ENCODE measurements around the gene CEP72. TPM values are rescaled to one million over a fixed set of nuclear protein-coding genes. Genes with fewer than 3 reads are reported as not detected.
"Not testable (repeated sequence)": the region's sequence is repeated elsewhere in the genome, so short reads cannot be mapped to it uniquely, and the experiment has no call there.

CEP72 gene
- total RNA-seq, 1 donor from 2014 or later, result 8.2 TPM

DNA sequence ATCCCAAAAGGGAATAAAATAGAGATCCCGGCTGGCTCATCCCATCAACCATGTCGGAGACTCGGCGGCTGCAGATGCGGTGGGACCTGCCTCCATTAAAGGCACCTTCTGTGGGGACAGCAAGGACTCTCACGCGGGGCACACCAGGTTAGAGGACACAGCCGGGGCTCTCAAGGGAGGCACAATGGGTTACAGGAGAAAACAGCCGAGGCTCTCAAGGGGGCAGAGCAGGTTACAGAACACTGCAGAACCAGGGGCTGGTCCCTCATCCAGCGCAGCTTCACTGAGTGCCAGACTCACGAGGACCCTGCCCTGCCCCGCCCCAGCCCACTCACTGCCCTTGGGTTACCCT lies 74.0 kb downstream of the CEP72 start:
- not testable (repeated sequence) for ATAC-seq

DNA sequence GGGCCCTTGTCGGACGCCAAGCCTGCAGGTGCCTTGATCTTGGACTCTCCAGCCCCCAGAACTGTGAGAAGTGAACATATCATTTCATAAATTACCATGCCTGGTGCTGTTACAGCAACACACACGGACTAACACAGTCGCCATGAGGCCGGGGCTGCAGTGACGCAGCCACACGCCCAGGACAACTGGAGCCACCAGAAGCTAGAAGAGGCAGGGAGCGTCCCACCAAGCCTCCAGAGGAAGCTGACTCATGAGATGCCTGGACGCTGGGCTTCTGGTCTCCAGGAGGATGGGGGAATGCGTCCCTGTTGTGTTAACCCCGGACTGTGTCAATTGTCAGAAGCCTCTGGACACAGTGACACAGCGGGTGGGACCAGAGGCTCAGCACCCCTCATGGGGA lies 74.8 kb downstream of the CEP72 start:
- ATAC-seq, result not testable (repeated sequence)

GRCh38 chr5:688348-689010 lies 76.3 kb downstream of the CEP72 start:
- not testable (repeated sequence) for ATAC-seq

DNA sequence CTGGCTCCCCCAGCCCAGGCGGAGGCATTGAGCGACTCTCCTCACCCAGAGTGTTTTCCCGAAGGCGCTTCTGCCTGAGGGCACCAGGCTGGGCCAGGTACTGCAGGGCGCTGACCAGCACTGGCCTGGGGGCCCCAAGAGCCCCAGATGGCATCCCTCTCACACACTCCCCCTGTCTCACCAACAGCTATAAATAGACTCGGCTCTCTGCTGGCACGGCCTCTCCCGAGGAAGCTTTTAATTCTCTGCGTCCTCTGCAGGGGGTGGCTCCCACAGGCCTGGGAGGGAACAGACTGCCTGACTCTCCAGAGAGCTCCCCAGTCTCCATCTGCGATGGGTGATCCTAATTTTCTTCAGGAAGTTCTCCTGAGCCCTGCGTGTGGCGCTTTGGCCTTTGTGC lies 78.2 kb downstream of the CEP72 start:
- peak; percentile 2 for ATAC-seq

- ATAC-seq, result peak; percentile 21
These were observed 78.9 kb downstream of the CEP72 start for GRCh38 chr5:691049-691448.

GRCh38 chr5:691817-692528 lies 79.8 kb downstream of the CEP72 start:
- ATAC-seq, result no peak

DNA sequence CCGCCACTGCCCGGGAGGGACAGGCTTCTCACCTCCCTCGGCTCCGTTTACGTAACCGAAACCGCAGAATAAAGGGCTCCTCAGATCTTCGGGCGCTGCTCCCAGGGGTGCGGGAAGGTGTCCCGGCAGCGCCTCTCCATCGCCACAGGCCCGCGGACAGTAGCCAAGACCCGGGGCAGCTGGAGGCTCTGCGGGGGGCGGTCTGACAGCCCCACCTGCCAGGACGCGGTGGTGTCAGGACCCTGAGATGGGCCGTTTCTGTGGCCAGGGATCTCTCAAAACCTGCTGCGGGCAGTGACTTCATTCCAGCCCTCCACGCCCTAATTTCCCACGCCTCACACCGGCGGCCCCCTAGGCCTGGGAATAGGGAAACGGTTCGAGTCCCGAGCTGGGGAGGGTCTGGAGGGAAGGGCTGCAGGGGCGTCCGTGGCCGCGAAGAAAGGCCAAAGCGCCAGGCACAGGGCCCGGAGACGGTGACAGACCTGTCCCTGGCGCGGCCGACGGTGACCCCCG lies 80.4 kb downstream of the CEP72 start:
- peak; percentile 34 for ATAC-seq

- ATAC-seq, result peak; percentile 89
These were observed 81.3 kb downstream of the CEP72 start, which contains the start of gene TPPP for GRCh38 chr5:693271-694041. TSS of gene TPPP (minus strand) at chr5:693352. CDS start at chr5:678060, 15,292 bp downstream.

GRCh38 chr5:694042-694431 lies 81.9 kb downstream of the CEP72 start:
- not testable (repeated sequence) for ATAC-seq

GRCh38 chr5:695475-695874 lies 83.3 kb downstream of the CEP72 start:
- not testable (repeated sequence) for ATAC-seq

GRCh38 chr5:696191-696590 lies 84.1 kb downstream of the CEP72 start:
- ATAC-seq, result not testable (repeated sequence)

DNA sequence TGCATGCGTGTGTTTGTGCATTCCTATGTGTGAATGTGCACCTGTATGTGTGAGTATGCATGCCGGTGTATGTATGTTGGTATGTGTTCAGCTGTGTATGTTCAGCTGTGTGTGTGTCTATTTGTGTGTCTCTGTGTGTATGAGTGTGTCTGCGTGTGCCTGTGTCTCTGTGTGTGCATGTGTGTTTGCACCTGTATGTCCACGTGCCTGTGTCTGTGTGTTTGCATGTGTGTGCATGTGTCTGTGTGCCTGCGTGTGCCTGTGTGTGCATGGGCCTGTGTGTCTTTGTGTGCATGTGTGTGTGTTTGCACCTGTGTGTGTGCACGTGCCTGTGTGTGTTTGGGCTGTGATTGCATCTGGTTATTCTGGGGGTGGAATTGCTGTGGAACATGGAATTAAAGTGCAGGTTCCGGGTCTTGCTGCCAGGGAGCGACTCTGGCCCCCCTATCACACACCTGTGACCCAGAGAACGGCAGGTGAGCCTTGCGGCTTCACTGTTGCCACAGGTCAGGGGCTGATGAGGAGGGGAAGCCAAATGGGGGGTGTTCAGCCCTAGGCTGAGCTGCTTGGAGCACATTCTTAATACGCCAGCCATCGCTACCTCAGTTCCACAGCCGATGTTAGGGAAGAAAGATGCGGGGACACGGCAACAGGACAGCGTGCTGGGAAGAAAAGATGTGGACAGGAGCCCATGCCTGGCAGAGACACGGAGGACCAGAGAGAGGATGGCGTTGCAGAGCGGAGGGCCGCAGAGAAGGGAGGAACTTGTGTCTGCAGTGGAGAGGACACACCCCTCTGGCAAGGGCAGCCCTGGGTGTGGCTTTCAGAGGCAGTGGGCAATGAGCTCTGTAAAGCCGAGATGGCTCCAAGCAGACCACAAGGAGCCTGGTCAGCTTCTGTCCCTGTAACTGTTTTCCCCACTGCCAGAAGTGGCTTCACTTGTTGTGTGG lies 84.9 kb downstream of the CEP72 start:
- not testable (repeated sequence) for ATAC-seq

Other genes with a start within 250 kb of the CEP72 start
- gene EXOC3, start 169.2 kb upstream of the CEP72 start, total RNA-seq, result 37.4 TPM
- 1.6 TPM for gene SLC9A3, start 87.9 kb upstream of the CEP72 start, total RNA-seq
- gene TPPP, start 81.0 kb downstream of the CEP72 start, total RNA-seq, result 3.3 TPM
- 7.0 TPM for gene ZDHHC11B, start 172.4 kb downstream of the CEP72 start, total RNA-seq
- 11.2 TPM for gene ZDHHC11, start 238.6 kb downstream of the CEP72 start, total RNA-seq

All from esophagus mucosa (tissue), 1 donor.